NCI-H187 (cell line): ENCODE results near the gene ZBTB40.
A peak's percentile ranks its signal among the peaks of the same experiment; 100 is the strongest.

ENCODE experiments used
- DNase-seq, 2 experiments: peaks; one replicate each; lab custom pipeline; 2025; lab: John Stamatoyannopoulos, UW

The ZBTB40 gene

GRCh38 chr1:22434717-22435116, 16.9 kb upstream of the ZBTB40 start:
- no peak for DNase-seq

- no peak for DNase-seq
These were observed 14.7 kb upstream of the ZBTB40 start for GRCh38 chr1:22436948-22437347.

- no peak for DNase-seq
These were observed 14.1 kb upstream of the ZBTB40 start for GRCh38 chr1:22437573-22437972.

GRCh38 chr1:22440582-22440981, 11.1 kb upstream of the ZBTB40 start:
- no peak for DNase-seq

- DNase-seq: no peak
These were observed 9.3 kb upstream of the ZBTB40 start for GRCh38 chr1:22442212-22442894.

- no peak for DNase-seq
These were observed 8.3 kb upstream of the ZBTB40 start for GRCh38 chr1:22443332-22443731.

- DNase-seq: no peak
These were observed 6.8 kb upstream of the ZBTB40 start for GRCh38 chr1:22444856-22445255.

- DNase-seq: no peak
These were observed 4.0 kb upstream of the ZBTB40 start for GRCh38 chr1:22447621-22448111.

- no peak for DNase-seq
These were observed 2.0 kb upstream of the ZBTB40 start for GRCh38 chr1:22449636-22450035.

GRCh38 chr1:22450351-22451021, 1.2 kb upstream of the ZBTB40 start:
- no peak for DNase-seq

- peak in 1 of 2 experiments; percentile 60 for DNase-seq
These were observed 868 bp downstream of the ZBTB40 start for GRCh38 chr1:22452481-22452957.

- DNase-seq: no peak
These were observed 1.5 kb downstream of the ZBTB40 start for GRCh38 chr1:22453181-22453580.

GRCh38 chr1:22454476-22455056, 2.9 kb downstream of the ZBTB40 start:
- DNase-seq: no peak

GRCh38 chr1:22457345-22457744, 5.7 kb downstream of the ZBTB40 start:
- DNase-seq: no peak

GRCh38 chr1:22457836-22458235, 6.2 kb downstream of the ZBTB40 start:
- no peak for DNase-seq

GRCh38 chr1:22461100-22461499, 9.4 kb downstream of the ZBTB40 start:
- DNase-seq: no peak

GRCh38 chr1:22461678-22462527, 10.3 kb downstream of the ZBTB40 start:
- no peak for DNase-seq

GRCh38 chr1:22462928-22463327, 11.3 kb downstream of the ZBTB40 start:
- no peak for DNase-seq

- no peak for DNase-seq
These were observed 13.4 kb downstream of the ZBTB40 start for GRCh38 chr1:22465015-22465565.

- DNase-seq: no peak
These were observed 14.0 kb downstream of the ZBTB40 start for GRCh38 chr1:22465671-22466070.

- DNase-seq: no peak
These were observed 18.6 kb downstream of the ZBTB40 start for GRCh38 chr1:22470227-22470626.

GRCh38 chr1:22471078-22471477, 19.4 kb downstream of the ZBTB40 start:
- DNase-seq: no peak
